Tibial nerve (tissue), 4 donors: ENCODE data around the gene DHCR7.

Source experiments
- CTCF ChIP-seq, 5 experiments: fragments of 200-600 bp in 3 of 5; fragments of 450-650 bp in 2 of 5; sonication (generic) in 3 of 5; IDR thresholded peaks; one replicate each; pipeline ENCODE4 v1.5.1; 2016 to 2019; ENCODE audit warnings: antibody characterized with exemption in 5 of 5, mild to moderate bottlenecking in 3 of 5, moderate library complexity in 2 of 5
- EP300 ChIP-seq, 2 donors: sonication (generic); formaldehyde crosslinking; IDR thresholded peaks; one replicate each; pipeline ENCODE4 v1.6.1; 2017; ENCODE audit warnings: antibody characterized with exemption in 2 of 2, mild to moderate bottlenecking in 1 of 2
- POLR2A ChIP-seq, 2 donors: fragments of 450-650 bp; IDR thresholded peaks; one replicate each; pipeline ENCODE4 v1.6.1; 2017; ENCODE audit warnings: antibody characterized with exemption in 2 of 2, mild to moderate bottlenecking in 2 of 2, moderate library complexity in 2 of 2

- TF ChIP-seq CTCF (IDR thresholded peaks at IDR 0.05): no peak
- no peak for TF ChIP-seq POLR2A (IDR thresholded peaks at IDR 0.05)
- TF ChIP-seq EP300 (IDR thresholded peaks at IDR 0.05): no peak
Observed at GRCh38 chr11:71473793-71474080, 25.5 kb upstream of the DHCR7 start.
